ENCODE results near the gene TEX22.
"Not testable (repeated sequence)": the region's sequence is repeated elsewhere in the genome, so short reads cannot be mapped to it uniquely, and the experiment has no call there.

The TEX22 gene

GRCh38 chr14:105398044-105398725 lies at the start of gene TEX22:
Gene TEX22 (plus strand): TSS chr14:105398538. CDS start chr14:105399341, 803 bp downstream.
- peak; percentile 93 for DNase-seq (ENCODE audit: low read depth)

- DNase-seq (ENCODE audit: low read depth) = no peak
These were observed 49.2 kb upstream of the TEX22 start for GRCh38 chr14:105348945-105349699.

GRCh38 chr14:105349992-105350391 lies 48.3 kb upstream of the TEX22 start:
- DNase-seq (ENCODE audit: low read depth) = no peak

GRCh38 chr14:105350450-105351244 lies 47.7 kb upstream of the TEX22 start:
- DNase-seq (ENCODE audit: low read depth) = no peak

GRCh38 chr14:105351410-105351809 lies 46.9 kb upstream of the TEX22 start:
- no peak for DNase-seq (ENCODE audit: low read depth)

- peak; percentile 79 for DNase-seq (ENCODE audit: low read depth)
These were observed 46.2 kb upstream of the TEX22 start for GRCh38 chr14:105351920-105352851.

GRCh38 chr14:105353136-105353535 lies 45.2 kb upstream of the TEX22 start:
- DNase-seq (ENCODE audit: low read depth) = no peak

GRCh38 chr14:105354541-105354940 lies 43.8 kb upstream of the TEX22 start:
- DNase-seq (ENCODE audit: low read depth) = no peak

- DNase-seq (ENCODE audit: low read depth) = no peak
These were observed 43.2 kb upstream of the TEX22 start for GRCh38 chr14:105355049-105355575.

- no peak for DNase-seq (ENCODE audit: low read depth)
These were observed 42.3 kb upstream of the TEX22 start for GRCh38 chr14:105355850-105356604.

GRCh38 chr14:105356927-105357326 lies 41.4 kb upstream of the TEX22 start:
- DNase-seq (ENCODE audit: low read depth) = no peak

- no peak for DNase-seq (ENCODE audit: low read depth)
These were observed 40.7 kb upstream of the TEX22 start for GRCh38 chr14:105357626-105358025.

- DNase-seq (ENCODE audit: low read depth) = no peak
These were observed 40.0 kb upstream of the TEX22 start for GRCh38 chr14:105358140-105358846.

GRCh38 chr14:105358943-105359342 lies 39.4 kb upstream of the TEX22 start:
- no peak for DNase-seq (ENCODE audit: low read depth)

GRCh38 chr14:105361412-105361811 lies 36.9 kb upstream of the TEX22 start:
- not testable (repeated sequence) for DNase-seq (ENCODE audit: low read depth)

GRCh38 chr14:105363847-105364708 lies 34.3 kb upstream of the TEX22 start:
- DNase-seq (ENCODE audit: low read depth) = peak; percentile 31

GRCh38 chr14:105365101-105365500 lies 33.2 kb upstream of the TEX22 start:
- no peak for DNase-seq (ENCODE audit: low read depth)

GRCh38 chr14:105365681-105366080 lies 32.7 kb upstream of the TEX22 start:
- no peak for DNase-seq (ENCODE audit: low read depth)
